GM23338 (cell line): ENCODE data around the gene HK2. TPM values are rescaled to one million over a fixed set of nuclear protein-coding genes. Genes with fewer than 3 reads are reported as not detected.

Source experiments
- ATAC-seq: fragments of 200-7000 bp; cut with Tn5 transposase; 3 replicates; pipeline ENCODE4 v1.9.1; 2020
- DNase-seq: peaks from one replicate; pipeline ENCODE4 v3.0.0-alpha.2; 2015; ENCODE audit warnings: low spot score
- H2AFZ ChIP-seq: fragments of 200-600 bp; sonication (generic); 2 replicates; pipeline ENCODE4 v1.8.0; 2016; ENCODE audit warnings: antibody characterized with exemption, mild to moderate bottlenecking, moderate library complexity
- H3F3A ChIP-seq: fragments of 200-600 bp; sonication (generic); replicated peaks from 2 replicates; pipeline ENCODE4 v1.8.0; 2017; ENCODE audit warnings: antibody characterized with exemption, mixed run types, low read depth
- H3K27ac ChIP-seq: fragments of 200-600 bp; sonication (generic); 2 replicates; pipeline ENCODE4 v1.6.1; 2016; ENCODE audit warnings: low read depth
- H3K27me3 ChIP-seq: fragments of 200-600 bp; sonication (generic); 2 replicates; pipeline ENCODE4 v1.8.0; 2016; ENCODE audit warnings: mild to moderate bottlenecking, mixed run types, moderate library complexity; ENCODE audit not compliant: insufficient read depth
- H3K36me3 ChIP-seq: fragments of 200-600 bp; sonication (generic); 2 replicates; pipeline ENCODE4 v1.8.0; 2016; ENCODE audit warnings: mild to moderate bottlenecking; ENCODE audit not compliant: insufficient read depth
- H3K4me1 ChIP-seq: fragments of 200-600 bp; sonication (generic); 2 replicates; pipeline ENCODE4 v1.8.0; 2016; ENCODE audit warnings: mild to moderate bottlenecking, moderate library complexity; ENCODE audit not compliant: insufficient read depth
- H3K4me2 ChIP-seq: fragments of 200-600 bp; sonication (generic); 2 replicates; pipeline ENCODE4 v1.7.1; 2017; ENCODE audit warnings: mixed run types
- H3K4me3 ChIP-seq: fragments of 200-600 bp; sonication (generic); 2 replicates; pipeline ENCODE4 v1.6.1; 2016; ENCODE audit warnings: mixed run types
- H3K79me2 ChIP-seq: fragments of 200-600 bp; sonication (generic); replicated peaks from 2 replicates; pipeline ENCODE4 v1.8.0; 2017; ENCODE audit warnings: mild to moderate bottlenecking; ENCODE audit not compliant: insufficient read depth
- H3K9me2 ChIP-seq: fragments of 200-600 bp; sonication (generic); 2 replicates; pipeline ENCODE4 v1.8.0; 2017; ENCODE audit not compliant: insufficient read depth
- H4K20me1 ChIP-seq: fragments of 200-600 bp; sonication (generic); replicated peaks from 2 replicates; pipeline ENCODE4 v1.8.0; 2017; ENCODE audit warnings: mild to moderate bottlenecking; ENCODE audit not compliant: insufficient read depth
- H3K27ac Mint-ChIP-seq: 2 replicates; pipeline ENCODE4 v1.8.0; 2020; ENCODE audit warnings: inconsistent platforms, mild to moderate bottlenecking, moderate library complexity, mixed read lengths
- H3K27me3 Mint-ChIP-seq: 3 replicates; pipeline ENCODE4 v1.8.0; 2022; ENCODE audit warnings: low read depth, mild to moderate bottlenecking, moderate library complexity, mixed read lengths, inconsistent platforms; ENCODE audit not compliant: insufficient read depth, poor library complexity
- H3K36me3 Mint-ChIP-seq: 3 replicates; pipeline ENCODE4 v1.8.0; 2021; ENCODE audit warnings: low read depth, mild to moderate bottlenecking, inconsistent platforms, moderate library complexity, mixed read lengths
- H3K4me1 Mint-ChIP-seq: 3 replicates; pipeline ENCODE4 v1.8.0; 2020; ENCODE audit warnings: mild to moderate bottlenecking, inconsistent platforms, mixed read lengths
- H3K4me3 Mint-ChIP-seq: 3 replicates; pipeline ENCODE4 v1.8.0; 2021; ENCODE audit warnings: moderate library complexity, mild to moderate bottlenecking, inconsistent platforms, mixed read lengths
- H3K9me3 Mint-ChIP-seq: 3 replicates; pipeline ENCODE4 v1.8.0; 2020; ENCODE audit warnings: moderate library complexity, mild to moderate bottlenecking, inconsistent platforms, mixed read lengths
- CREB1 ChIP-seq: fragments of 250-450 bp; sonication (Bioruptor Pico); IDR thresholded peaks from 2 replicates; pipeline ENCODE4 v1.5.0; 2020; ENCODE audit warnings: low read depth, mild to moderate bottlenecking, moderate library complexity
- CTCF ChIP-seq, 2 experiments: fragments of 200-600 bp in 1 of 2; sonication (generic) in 1 of 2; conservative IDR thresholded peaks; 2 replicates each; pipeline versions ENCODE4 v1.5.1 to v1.6.1; 2016 to 2017; ENCODE audit warnings: antibody characterized with exemption in 2 of 2, low read depth in 2 of 2, mild to moderate bottlenecking in 2 of 2, moderate library complexity in 1 of 2
- NANOG ChIP-seq: IDR thresholded peaks from 2 replicates; pipeline ENCODE4 v1.6.1; 2016; ENCODE audit warnings: antibody characterized with exemption, borderline replicate concordance
- POLR2AphosphoS5 ChIP-seq: IDR thresholded peaks from 2 replicates; pipeline ENCODE4 v1.6.1; 2016; ENCODE audit warnings: antibody characterized with exemption, low read depth
- polyA plus RNA-seq: library from polyadenylated mRNA; unstranded; fragments of >200 nt; fragmentation: Nextera tagmentation; extraction: Ambion mirVana; gene quantifications from 2 replicates; pipeline ENCODE4 v1.2.1, GENCODE V29; 2016
- total RNA-seq: library from RNA; depleted of rRNA; stranded (reverse); fragments of >200 nt; shearing (Covaris generic); gene quantifications from 2 replicates; pipeline ENCODE4 v1.2.3, GENCODE V29; 2014

The HK2 gene
- total and polyA plus RNA-seq, 2 experiments from 2014 or later, result 23.2 to 54.7 TPM

DNA sequence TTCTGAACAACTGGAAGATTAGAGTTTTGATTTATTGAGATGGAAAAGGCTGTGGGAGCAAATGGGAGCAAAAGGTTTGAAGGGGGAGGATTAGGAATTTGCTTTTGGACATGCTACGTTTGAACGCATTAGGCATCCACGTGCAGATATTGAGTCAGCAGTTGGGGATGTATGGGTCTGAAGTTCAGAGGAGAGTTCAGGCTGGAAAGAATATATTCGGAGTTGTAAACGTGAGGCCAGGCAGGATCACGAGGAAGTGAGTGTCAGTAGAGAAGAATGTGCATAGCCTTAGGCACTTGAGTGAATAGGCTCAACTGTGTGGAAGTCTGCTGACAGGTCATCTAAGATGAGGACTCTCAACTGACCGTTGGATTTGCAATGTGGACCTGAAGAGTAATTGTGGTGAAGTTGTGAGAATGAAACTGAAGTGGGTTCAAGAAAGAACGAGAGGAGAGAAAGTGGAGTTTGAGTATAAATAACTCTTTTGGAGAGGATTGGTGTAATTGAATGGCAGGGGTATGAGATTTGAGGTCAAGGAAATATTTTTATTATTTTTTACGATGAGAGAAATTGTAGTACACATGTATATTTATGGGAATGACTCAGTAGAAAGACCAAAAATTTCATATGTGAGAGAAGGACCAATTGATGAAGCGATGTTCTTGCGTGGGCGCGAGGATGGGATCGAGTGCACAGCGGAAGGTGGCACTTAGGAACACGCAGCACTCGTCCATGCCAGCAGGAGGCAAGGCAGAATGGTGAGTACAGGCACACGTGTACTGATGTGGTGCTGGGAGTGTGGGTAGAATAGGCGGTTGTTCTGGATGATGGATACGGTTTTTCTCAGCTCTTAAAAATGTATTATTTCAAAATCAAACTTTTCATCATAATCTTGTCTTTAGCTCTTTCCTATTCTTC is 84.0 kb downstream of the HK2 start:
- TF ChIP-seq CTCF (conservative IDR thresholded peaks at IDR 0.05; ENCODE audit: low read depth in 2 of 2) (peak; percentile 16 to 17; a peak in 1 of 4 replicates), POLR2AphosphoS5 (no peak)
- no peaks in the 10 kb centered on the region for H3K79me2 ChIP-seq
- H3K4me1 Mint-ChIP-seq, result no peaks in the 10 kb centered on the region
- peaks cover 2% of the 10 kb centered on the region for H3K27me3 Mint-ChIP-seq
- 0 out of 2 replicates have a peak, but pooled peaks cover 2% of the 10 kb centered on the region for H3K4me1 ChIP-seq
- DNase-seq, result peak; percentile 34
- ATAC-seq, result no peak
- no peak overlapping the region for H3K4me2 ChIP-seq
- H3K36me3 ChIP-seq, result no peaks in the 10 kb centered on the region
- no peak overlapping the region for H3K4me3 ChIP-seq
- no peaks in the 10 kb centered on the region for H3K9me2 ChIP-seq
- no peaks in the 10 kb centered on the region for H3F3A ChIP-seq
- no peaks in the 10 kb centered on the region for H3K27me3 ChIP-seq
- H3K9me3 Mint-ChIP-seq, result no peaks in the 10 kb centered on the region; the same call in 2 of the 3 replicates
- H3K36me3 Mint-ChIP-seq, result no peaks in the 10 kb centered on the region
- no peak overlapping the region for H3K4me3 Mint-ChIP-seq
- no peak overlapping the region for H3K27ac ChIP-seq
- no peak overlapping the region for H2AFZ ChIP-seq
- H4K20me1 ChIP-seq, result no peaks in the 10 kb centered on the region; the same call in 1 of the 2 replicates
- H3K27ac Mint-ChIP-seq, result no peak overlapping the region

DNA sequence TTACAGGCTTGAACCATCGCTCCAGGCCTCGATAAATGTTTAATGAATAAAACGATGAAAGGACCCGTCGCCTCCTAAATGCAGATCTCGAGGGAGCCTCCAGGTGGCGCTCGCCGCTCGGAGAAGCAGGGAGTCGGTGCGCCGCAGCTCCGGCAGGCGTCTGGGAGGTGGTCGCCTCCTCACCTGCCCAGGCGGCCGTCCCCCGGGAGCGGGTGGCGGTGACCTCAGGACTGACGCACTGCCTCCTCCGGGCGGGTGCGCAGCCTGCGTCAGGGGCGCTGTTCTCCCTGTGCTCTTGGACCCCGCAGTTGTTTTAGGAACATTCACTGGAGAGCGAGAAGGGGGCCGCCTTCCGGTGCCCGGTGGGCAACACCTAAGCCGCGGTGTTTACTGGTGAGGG is 85.9 kb downstream of the HK2 start:
- Histone ChIP-seq H2AFZ (peak overlapping the region; percentile 76), H3F3A (no peaks in the 10 kb centered on the region), H3K4me1 (0 out of 2 replicates have a peak, but pooled peaks cover 2% of the 10 kb centered on the region), H3K4me2 (peak overlapping the region; percentile 92), H3K27me3 (no peaks in the 10 kb centered on the region), H3K36me3 (no peaks in the 10 kb centered on the region), H4K20me1 (no peaks in the 10 kb centered on the region; the same call in 1 of the 2 replicates), H3K79me2 (no peaks in the 10 kb centered on the region), H3K27ac (no peak overlapping the region), H3K4me3 (peak overlapping the region; percentile 61), H3K9me2 (no peaks in the 10 kb centered on the region)
- H3K9me3 Mint-ChIP-seq, result no peaks in the 10 kb centered on the region; the same call in 2 of the 3 replicates
- no peak overlapping the region for H3K27ac Mint-ChIP-seq
- peaks cover 4% of the 10 kb centered on the region for H3K27me3 Mint-ChIP-seq
- peak overlapping the region; percentile 54 for H3K4me3 Mint-ChIP-seq
- ATAC-seq, result peak; percentile 96
- no peaks in the 10 kb centered on the region for H3K4me1 Mint-ChIP-seq
- DNase-seq, result peak; percentile 88
- no peaks in the 10 kb centered on the region for H3K36me3 Mint-ChIP-seq
- TF ChIP-seq CREB1 (peak; percentile 76), NANOG (no peak), CTCF (conservative IDR thresholded peaks at IDR 0.05; ENCODE audit: low read depth in 2 of 2) (peak; percentile 76 to 96)
